GF-D8 (cell line): ENCODE data around the gene TBX15.
"Not testable (repeated sequence)": the region's sequence is repeated elsewhere in the genome, so short reads cannot be mapped to it uniquely, and the experiment has no call there.

Experiments
- DNase-seq: peaks from one replicate; lab custom pipeline; 2025; lab: John Stamatoyannopoulos, UW

TBX15 gene

DNA sequence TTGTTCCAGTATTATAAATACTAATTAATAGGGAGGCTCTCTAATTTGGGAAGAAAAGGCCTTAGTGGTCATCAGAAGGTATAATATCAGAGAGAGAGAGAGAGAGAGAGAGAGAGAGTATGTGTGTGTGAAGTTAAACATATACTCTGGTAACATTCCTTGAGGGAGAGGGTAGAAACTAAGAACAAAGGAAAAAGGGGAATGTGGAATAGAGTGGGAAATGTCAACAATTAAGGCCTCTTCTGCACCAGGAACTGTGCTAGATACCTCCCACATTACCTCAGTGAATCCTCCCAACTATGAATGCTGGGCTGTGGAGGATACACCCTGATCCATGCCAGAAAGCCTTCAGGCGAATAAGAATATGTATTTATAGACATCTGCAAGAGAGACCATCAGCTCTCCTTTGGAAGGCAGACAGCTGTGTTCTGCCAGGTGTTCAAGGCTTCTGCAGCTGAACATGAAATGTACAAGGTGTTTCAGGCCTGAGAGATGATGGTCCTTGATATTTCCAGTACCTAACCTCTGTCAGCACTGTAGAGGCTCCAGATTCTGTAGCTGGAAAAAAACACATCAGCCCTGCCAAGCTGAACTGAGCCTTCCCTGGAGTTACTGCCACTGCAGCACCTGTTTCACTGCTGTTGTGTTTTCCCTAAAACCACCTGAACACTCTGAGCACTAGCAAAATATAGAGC lies 29.1 kb downstream of the TBX15 start:
- DNase-seq: no peak

DNA sequence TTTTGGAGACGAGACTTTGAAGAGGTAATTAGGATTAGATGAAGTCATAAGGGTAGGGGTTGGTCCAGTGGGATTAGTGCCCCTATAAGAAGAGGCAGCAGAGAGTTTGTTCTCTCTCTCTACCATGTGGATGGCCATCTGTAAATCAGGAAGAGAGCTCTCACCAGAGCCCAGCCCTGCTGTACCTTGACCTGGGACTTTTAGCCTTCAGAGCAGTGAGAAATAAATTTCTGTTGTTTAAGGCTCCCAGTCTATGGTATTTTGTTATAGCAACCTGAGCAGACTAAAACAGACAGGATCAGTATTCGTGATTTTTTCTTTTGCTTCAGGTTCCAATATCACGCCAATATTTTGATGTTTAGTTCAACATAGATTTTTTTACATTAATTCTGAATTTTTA lies 30.0 kb downstream of the TBX15 start:
- no peak for DNase-seq

DNA sequence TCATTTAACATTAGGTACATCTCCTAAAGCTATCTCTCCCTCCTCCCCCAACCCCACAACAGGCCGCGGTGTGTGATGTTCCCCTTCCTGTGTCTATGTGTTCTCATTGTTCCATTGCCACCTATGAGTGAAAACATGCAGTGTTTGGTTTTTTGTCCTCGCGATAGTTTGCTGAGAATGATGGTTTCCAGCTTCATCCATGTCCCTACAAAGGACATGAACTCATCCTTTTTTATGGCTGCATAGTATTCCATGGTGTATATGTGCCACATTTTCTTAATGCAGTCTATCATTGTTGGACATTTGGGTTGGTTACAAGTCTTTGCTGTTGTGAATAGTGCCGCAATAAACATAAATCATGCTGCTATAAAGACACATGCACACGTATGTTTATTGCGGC lies 30.6 kb downstream of the TBX15 start:
- not testable (repeated sequence) for DNase-seq

DNA sequence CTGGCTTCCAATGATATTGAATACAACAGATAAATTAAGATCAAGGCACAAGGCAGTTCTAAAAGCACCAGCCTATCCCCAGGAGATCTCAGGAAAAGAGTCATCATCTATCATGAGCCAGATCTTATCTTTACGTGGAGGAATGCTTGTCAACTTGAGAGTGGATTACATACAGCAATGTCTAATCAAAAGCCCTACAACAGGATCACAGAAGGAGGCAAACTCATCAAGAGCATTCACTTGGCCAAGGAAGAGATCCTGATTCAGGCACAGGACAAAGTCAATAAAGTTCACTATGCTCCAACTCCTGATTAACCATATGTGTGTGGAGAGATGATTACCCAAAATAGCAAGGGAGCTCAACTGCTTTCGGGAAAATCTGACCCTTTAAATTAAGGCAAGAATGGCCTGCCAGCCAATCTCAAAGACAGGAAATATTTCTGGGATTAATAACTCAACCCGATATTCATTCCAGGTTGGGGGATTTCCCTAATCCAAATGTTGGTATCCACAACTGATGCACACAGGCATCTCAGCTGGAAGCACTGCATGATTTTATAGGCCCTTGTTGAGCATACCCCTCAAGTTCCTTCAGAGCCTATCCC lies 33.7 kb downstream of the TBX15 start:
- DNase-seq: no peak

DNA sequence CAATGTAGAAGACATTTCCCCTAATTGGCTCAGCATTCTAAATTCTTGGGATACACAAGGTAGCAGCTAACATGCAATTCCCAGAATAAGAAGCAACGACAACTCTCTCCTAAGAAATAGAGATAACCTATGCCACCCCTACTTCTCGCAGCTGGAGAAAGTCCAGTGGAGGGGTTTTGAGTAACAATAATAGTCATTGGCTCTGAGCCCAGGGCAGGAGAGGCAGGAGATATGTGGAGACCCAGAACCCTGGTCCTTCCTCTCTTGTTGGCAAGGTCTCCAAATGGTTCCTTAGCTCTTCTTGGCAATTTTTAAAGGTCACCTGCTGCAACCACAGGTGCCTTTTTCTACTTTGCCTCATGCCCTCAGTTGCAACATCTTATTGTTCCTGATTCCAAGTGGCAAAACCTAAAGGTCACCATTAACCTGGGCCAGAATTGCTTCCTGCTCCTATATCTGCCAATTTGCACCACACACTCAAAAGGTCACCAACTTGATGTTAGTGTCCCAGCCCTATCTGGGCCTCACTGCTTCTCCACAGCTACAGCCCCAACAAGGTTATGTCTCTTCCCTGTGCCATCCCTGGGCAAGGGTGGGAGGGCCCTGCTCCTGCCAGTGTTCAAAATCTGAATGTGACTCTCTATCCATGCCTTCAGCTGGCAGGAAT lies 36.7 kb downstream of the TBX15 start:
- DNase-seq: no peak

DNA sequence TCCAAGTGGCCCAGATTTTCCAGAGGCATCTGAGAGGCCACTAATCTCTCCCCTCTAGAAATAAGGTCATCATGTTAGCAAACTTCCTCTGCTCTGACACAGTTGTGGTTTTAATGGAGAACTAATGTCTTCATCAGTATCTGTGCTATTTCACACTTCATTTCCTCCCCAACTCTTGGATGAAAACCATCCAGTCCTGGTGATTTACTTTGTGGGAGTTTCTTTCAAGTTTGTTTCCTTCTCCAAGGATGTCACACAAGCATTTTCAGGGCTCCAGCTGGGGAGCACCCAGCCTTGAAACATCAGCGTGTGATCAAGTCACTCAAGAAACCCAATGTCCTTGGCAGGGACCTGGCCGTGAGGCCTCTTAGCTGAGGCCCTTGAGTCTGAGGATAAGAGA lies 38.8 kb downstream of the TBX15 start:
- DNase-seq: no peak

DNA sequence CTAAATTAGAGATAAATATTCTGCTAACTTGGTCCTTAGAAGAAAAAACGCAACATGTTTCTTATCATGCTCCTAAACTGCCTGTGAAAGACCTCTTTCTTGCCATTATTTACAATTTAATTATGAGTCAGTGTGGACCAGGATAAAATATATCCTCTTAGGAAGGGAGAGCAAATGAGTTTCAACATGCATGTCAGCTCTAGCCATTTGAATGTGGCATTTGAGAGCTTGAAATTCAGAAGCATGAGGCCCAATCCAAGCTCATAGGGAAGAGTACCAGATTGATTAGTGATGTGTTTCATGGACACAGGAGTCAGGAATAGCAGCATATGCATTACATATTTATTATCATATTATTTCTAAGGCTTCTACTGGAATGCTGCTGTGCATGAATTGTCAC lies 39.3 kb downstream of the TBX15 start:
- no peak for DNase-seq

DNA sequence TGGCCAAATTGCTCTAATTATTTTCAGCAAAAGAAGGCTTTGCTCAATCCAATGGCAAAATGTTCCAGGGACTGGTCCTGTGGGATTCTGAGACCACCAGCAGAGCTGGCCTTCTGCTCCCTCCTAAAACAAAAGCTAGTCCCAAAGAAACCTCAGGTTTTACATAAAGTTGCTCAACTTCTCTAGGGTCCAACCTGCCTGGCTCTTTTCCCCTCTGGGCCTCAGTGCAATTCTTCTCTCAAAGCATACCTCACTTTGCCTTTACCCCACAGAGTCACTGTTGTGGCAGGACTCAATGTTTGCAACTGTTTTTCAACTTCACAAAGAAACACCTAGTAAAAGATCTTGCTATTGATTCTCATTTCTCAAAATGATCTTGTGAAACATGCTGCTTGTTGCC lies 39.8 kb downstream of the TBX15 start:
- DNase-seq: no peak

DNA sequence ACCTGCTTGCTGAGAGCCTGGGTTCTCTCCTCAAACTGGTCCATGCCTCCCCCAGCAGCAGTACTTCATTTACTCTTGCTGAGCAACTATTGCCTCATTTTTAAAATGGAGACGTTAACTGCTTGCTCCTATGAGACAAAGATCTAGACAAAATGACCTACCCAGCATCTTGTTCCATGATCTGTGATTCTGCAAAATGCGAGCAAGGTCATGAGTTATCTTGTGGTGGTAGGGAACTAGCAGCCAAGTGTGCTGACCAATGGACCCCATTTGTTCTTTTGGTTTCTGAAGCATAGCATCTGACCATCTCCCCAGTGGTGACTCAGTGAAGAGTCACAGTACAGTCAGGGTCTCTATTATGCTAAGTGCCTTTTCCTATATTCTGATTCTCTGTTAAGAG lies 40.4 kb downstream of the TBX15 start:
- DNase-seq: no peak

DNA sequence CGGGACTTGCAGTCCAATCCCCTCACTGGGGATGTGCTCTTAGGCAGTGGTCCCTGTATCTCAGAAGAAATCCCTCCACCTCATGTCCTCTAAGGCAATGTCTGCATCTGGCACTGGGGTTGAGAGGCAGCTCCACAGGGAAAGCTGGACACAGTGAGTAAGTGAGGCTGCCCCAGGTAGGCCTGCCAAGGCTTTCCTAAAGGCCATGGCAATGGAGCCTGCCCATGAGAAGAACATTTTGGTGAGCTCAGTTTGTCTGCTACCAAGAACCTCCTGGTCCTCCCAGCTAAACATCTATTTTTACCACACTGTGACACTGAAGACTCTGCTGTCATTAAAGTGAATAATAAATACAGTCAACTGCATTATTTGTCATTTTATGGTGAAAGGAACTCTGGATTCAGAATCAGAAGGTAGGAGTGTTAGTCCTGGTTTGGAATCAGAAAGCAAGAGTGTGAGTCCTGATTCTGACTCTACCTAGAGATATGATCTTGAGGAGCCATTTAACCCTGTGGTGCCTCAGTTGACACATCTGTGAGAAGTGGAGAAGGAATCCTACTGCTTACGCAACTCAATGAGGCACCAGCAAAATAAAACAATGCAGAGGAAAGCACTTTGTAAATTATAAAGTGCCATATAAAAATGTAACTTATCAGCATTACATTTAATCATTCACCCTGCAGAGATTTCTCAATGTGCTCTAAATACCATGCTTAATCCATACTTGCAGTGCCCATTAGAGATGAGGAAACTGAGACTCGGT lies 41.0 kb downstream of the TBX15 start:
- DNase-seq: no peak

DNA sequence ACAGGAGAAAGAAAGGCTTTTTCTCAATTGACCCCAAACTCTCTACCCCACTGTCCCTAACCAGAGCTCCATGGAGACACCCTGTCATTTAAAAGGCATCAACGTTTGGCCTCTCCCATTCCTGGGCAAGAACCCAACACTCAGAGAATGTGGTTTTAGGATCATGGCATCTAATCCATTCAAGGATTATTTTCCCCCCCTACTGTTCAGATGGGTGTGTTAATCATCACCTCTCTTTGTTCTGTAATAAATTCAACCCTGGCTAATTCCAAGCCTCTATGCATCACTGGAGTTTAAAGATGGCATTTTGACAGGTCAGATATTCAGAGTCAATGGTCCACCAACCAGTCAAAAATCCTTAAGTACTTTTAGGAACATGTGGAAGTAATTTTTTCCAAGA lies 42.7 kb downstream of the TBX15 start:
- DNase-seq: no peak

DNA sequence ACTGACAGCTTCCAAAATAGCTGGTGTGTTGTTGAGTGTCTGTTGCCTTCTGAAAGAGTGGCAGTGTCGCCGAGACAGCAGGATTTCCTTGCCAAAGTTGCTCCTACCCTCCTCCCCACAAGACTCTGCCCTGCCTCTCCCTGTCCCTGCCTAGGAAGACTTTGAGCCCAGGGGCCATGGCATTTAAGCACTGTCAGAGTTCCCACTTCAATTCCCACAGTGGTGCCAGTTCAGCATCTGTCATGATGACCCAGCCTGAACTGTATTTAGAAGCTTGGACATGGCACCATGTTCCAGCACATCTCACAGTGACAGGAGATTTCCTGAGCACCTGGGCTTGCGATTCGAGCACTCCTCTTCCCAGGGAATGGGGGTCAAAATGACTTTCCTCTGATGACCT lies 43.6 kb downstream of the TBX15 start:
- DNase-seq: no peak

DNA sequence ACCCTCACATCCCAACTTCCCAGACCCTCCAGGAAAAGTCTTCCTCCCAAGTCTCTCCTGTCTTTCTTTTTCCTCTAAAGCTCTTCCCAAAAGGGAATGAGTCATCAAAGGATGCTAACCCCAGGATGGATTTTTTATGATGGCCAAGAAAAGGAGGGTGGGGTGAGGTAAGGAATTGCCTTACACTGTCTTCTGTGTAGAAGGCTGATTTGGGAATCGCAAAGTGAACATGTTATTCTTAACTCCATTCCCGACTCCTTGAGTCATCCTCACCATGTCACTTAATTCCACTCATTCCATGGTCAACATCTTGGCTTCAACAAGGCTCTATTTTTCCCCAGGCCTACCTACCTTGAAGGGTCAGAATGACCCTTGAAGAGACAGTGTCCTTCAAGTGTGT lies 44.0 kb downstream of the TBX15 start:
- no peak for DNase-seq

DNA sequence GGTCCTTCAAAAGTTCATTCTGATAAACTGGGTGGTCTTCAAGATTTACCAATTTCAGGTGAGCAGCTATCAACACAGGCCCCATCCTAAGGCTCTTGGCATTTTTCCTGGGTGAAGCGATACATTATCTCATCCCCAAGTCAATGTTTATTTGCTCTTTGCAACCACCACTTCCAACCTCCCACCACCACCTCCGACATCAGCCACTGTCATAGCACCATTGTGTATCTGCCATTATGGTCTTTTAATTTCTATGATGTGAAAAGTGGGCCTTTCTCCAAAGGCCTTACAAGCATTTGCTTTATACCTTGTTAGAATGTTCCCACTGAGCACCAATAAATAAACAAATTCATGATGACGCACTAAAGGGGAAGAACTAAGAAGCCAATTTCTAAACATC lies 47.2 kb downstream of the TBX15 start:
- DNase-seq: no peak

DNA sequence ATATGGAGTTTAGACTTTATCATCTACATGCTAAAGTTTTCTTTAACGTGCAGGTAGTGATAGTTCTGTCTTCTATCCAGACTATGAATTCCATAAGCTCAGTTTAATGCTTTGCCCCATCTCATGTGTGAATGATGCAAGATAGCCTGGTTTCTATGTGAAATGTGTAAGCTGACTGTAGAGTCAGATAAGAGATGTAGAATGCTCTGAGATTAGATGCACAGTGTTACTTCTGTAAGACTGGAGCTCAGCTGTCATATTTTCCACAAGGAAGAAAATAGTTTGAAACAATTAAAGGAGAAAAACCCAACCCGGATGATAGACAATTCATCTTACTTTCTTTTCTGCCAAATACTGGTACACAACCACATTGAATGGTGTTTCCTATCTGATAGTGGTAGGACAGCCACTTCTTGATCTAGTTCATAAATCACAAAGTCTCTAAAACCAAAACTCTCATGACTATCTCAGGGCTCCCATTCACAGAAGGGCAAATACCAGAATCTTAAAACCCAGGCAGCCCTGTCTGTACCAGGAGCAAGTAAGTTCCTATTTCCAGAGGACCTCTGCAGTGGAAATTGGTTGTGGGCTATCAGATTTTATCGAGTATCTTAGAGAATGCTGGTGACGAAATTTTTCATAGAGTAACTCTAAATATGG lies 50.6 kb downstream of the TBX15 start:
- DNase-seq: no peak

DNA sequence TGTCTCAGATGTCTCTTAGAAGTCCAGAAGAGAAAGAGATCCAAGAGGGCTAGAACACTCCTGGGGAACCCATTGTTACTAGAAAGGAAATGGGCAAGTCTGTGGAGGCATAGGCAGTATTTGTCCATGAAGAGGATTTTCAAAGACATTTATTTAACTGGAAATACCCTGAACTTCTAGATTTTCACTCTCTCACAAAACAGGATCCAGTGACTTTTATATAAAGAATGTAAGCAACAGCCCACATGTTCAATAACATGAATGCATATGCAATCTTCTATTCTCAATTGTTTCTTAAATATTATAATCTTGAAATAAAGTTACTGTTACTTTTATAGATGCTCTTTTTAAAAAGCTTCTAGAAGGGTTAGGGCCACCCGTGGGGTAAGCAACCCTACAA lies 53.4 kb downstream of the TBX15 start:
- DNase-seq: no peak

DNA sequence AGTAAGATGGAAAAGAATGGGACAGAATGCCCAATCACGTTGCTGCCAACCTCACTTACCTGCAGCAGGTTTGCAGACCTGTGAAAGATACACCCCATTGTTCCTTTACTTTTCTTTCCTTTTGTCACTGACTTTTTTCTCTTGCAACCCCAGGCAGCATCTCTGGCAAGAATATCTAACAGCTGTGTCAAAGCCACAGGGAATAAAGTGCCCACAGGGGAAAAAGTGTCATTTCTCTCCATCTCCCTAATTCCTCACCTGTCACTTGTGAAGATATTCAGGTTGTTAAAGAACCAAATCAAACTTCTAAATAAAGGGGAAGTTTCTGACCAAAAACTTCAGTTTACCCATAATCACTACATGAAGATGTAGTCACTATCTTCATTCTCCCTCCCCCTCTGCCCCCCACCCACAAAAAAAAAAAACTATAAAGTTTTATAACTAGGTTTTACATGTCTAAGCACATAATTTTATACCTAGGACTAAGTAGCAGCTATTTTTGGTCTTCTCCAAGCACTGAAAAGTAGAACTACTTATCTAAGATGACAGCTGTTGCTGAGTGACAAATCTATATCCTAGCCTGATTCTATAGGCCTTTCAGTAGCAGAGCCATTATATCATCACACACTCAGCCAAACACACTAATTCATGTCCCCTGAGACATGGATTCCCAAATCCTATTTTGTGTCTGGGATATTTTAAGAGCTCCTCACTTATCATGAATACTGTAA lies 54.9 kb downstream of the TBX15 start:
- DNase-seq: no peak

DNA sequence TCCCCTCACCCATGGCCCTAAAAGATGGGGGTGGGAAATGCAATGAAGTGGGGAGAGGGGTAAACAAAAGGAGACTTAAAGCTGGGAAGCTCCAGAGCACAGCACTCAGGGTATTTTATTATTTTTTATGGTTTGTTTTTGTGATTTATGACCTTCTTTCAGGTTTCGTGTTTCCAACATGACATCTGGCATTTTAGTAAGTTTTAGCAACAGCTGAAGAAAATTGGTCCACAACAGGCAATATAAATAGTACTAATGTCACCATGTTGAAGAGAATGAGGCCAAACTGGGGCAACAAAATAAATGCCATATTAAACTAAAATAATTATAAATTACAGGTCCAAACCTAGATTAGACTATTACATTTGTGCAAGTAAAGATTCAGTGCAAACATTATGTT lies 56.3 kb downstream of the TBX15 start:
- no peak for DNase-seq

DNA sequence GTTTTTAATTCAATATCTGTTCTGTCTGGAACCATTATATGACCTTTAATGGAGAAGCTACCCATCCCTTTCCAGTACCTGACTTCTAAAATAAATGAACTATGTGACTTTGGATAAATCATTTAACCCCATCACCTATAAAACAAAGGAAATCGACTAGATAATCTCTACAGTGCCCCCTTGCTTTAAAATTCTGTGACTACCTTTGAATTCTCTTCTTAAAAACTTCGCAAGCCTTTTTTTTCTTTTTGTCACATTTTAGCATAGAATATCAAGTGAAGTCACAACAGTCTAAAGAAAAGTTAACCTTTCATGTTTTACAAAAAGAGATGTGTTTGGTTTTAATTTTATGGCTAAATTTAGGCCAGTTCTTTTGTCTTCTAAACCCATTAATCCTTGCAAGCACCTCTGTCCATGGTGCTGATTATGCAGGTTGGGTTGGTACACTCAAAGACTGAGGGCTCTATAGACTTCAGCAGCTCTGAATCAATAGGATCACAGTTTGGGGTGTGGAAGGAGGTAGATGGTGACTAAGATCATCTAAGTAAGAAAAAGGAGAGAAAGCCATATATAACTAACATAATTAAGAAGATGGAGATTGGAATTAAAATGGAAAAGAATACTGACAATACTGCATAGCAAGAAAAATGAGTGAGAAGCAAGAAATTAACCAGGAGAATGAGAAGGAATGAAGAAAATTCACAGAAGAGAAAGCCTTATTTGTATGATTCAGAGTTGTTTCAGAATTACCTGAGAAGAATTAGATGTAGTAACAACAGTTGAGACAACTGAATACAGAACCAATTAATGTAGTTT lies 59.2 kb downstream of the TBX15 start:
- DNase-seq: no peak

DNA sequence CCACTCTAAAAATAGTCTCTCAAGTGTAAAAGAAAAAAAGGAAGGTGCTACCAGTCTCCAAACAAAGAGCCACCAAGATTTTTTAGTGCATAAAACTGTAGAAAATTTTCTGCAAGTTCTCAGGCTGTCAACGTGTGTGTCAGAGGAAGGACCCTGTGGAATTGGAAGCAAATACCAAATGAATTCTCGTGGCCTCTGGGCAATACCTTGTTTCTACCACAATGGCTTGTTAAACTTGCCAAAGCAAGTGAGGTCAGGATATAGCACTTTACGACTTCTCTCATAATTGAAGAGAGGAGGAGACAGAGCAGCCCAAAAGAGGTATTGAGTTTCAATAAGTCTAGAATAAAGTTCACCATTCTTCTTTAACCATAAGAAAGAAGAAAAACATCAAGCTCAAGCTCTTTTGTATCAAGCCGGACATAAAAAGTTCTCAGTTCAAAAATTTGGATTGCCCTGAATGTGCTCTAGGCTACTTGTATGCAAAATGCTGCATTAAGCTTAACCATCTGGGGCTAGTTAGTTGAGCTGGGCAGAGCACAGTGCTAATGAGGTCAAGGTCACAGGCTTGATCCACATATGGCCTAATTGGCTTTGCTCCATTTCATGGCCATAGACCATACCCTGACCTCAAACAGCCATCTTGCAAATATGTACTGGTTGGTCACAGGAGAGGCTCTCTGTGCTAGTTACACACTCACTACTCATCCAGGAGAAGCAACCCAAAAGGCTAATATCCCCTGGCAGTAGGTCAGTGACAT lies 60.5 kb downstream of the TBX15 start:
- no peak for DNase-seq
